ENCODE data around the gene CDON. TPM values are rescaled to one million over a fixed set of nuclear protein-coding genes. Genes with fewer than 3 reads are reported as not detected.
A peak's percentile ranks its signal among the peaks of the same experiment; 100 is the strongest.

The CDON gene
- total and polyA plus RNA-seq, 9 donors = 12.5 to 42.1 (median 23.3) TPM

DNA sequence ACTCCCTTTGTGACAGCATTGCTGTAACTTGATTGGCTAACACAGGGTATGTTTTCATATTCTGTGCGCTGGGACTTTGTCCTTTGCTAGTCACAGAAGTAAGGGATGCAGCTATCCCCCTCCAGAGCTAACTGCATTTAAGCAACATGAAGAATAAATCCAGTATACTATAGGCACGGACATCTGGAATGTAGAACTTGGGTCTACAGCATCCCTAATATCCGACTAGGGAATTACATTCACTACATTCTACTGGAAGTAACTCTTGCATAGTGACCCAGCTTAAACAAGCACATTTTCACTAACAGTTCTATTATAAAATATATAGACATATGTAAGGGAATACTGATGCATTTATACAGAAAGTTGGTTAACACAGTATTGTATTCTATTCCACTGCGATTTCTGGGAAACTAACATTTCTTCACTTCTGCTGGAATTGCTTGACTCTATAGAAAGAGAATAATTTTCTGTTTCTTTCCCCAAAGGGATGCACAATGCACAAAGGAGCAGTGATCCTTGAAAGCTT is 103.7 kb downstream of the CDON start:
- peak; percentile 73 for DNase-seq
- Histone ChIP-seq H3K9me3 (replicated peaks; ENCODE audit: control insufficient read depth, low read depth, low read length) (peaks cover 9% of the 10 kb centered on the region), H3K27ac (ENCODE audit: low read length) (peak overlapping the region; percentile 76), H3K4me1 (ENCODE audit: control insufficient read depth, insufficient read depth, low read length) (peaks cover 19% of the 10 kb centered on the region), H3K27me3 (ENCODE audit: control insufficient read depth, insufficient read depth, low read length) (no peaks in the 10 kb centered on the region), H3K36me3 (ENCODE audit: control insufficient read depth, insufficient read depth, low read length) (peaks cover 33% of the 10 kb centered on the region), H3K4me3 (ENCODE audit: low read length) (no peak overlapping the region)
- WGBS (ENCODE audit: insufficient coverage) = no CpG with 5 or more reads among the region's 4 CpGs

DNA sequence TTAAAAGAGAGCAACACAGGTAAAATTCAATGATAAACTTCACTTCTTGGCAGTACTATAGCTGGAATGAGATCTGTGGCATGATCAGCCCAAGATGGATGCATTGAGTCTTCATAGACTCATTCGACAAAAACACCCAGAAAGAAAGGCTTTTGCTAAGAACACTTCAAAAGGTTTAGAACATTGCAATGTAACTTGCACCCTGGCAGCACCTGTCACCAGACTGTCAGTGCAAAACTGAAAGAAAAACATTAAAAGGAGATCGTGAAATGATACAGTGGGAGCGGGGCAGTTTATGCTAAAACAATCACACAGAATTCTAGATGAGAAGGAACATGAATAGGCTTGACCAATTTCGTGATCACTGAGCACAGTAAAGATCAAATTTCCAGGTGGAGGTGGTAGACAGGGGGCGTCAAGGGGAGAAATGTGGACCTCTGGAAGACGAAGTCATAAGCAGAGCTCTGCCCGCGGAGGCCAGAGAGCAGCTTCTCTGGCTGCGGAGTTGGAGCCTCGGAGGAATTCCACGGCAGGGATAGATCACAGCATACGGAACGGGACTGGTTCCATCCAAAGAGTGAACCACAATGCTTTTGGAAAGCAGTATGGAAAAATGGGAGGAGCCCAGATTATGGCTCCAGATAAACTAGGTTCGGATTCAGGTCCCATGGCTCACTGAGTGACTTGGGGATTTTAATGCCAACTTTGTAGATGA is 104.9 kb downstream of the CDON start:
- H3K4me1 ChIP-seq (ENCODE audit: control insufficient read depth, insufficient read depth, low read length) = peaks cover 27% of the 10 kb centered on the region
- peak; percentile 79 for DNase-seq
- peak overlapping the region; percentile 59 for H3K27ac ChIP-seq (ENCODE audit: low read length)
- no peak overlapping the region for H3K4me3 ChIP-seq (ENCODE audit: low read length)
- peaks cover 33% of the 10 kb centered on the region for H3K36me3 ChIP-seq (ENCODE audit: control insufficient read depth, insufficient read depth, low read length)
- 46% methylated on average over 14 of the region's 14 CpGs for WGBS (ENCODE audit: insufficient coverage)
- H3K9me3 ChIP-seq (replicated peaks; ENCODE audit: control insufficient read depth, low read depth, low read length) = peaks cover 3% of the 10 kb centered on the region
- no peaks in the 10 kb centered on the region for H3K27me3 ChIP-seq (ENCODE audit: control insufficient read depth, insufficient read depth, low read length)

DNA sequence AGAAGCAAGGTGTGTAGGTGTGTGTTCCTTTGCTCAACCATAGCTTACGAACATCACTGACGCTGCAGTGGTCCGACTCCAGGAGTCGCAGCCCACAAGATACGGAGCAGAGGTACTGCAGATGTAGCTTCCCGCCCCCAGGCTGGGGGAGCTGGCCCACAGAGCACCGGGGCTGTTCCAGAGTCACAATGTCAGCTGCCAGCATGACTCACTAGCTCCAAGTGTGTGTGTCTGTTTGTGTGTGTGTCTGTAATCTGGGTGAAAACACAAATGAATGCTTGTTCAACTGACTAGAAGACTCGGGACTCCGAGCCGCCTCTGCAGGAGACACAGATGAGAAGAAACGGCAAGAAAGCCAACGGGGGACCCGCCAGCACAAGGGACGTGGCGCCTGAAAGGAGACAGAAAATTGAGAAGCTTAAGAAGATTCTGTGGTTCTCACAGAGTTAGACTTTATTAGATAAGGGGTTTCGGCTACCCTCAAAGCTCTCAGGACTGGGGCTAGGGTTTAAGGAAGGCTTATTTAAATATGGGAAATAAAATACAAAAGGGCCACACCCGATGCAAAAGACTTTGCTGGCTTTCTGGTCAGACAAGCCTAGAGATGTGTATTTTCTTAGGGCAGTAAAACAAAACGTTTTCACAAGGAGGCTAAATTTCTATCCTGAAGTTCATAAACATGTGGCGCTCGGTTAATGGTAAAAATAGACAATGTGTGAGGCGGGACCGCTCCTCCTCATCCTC is 106.1 kb downstream of the CDON start:
- 63% methylated on average over 15 of the region's 22 CpGs for WGBS (ENCODE audit: insufficient coverage)

DNA sequence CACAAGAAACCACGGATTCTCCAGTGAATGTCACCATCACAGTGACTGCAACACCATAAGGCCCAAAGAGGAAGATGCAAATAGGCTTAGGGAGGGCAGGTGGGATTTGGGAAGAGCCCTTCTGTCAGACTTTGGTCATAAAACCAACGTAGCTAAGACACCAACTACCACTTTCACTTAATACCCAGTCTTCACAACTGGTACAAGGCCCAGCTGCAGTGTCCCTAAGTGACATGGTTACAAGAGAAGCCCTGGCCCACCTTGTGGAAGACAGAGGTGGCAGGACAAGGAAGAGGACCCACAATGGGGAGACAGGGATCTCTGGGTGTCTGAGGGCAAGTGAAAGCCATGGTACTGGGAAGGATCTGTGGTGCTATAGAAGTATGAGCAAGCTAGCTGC is 106.8 kb downstream of the CDON start:
- H3K4me3 ChIP-seq (ENCODE audit: low read length) = no peak overlapping the region
- peaks cover 2% of the 10 kb centered on the region for H3K27me3 ChIP-seq (ENCODE audit: control insufficient read depth, insufficient read depth, low read length)
- H3K27ac ChIP-seq (ENCODE audit: low read length) = no peak overlapping the region
- DNase-seq = no peak
- H3K9me3 ChIP-seq (replicated peaks; ENCODE audit: control insufficient read depth, low read depth, low read length) = no peaks in the 10 kb centered on the region
- H3K36me3 ChIP-seq (ENCODE audit: control insufficient read depth, insufficient read depth, low read length) = peaks cover 22% of the 10 kb centered on the region
- H3K4me1 ChIP-seq (ENCODE audit: control insufficient read depth, insufficient read depth, low read length) = peaks cover 40% of the 10 kb centered on the region
- no CpG with 5 or more reads among the region's 2 CpGs for WGBS (ENCODE audit: insufficient coverage)

More for the DNA sequence above, 106.1 kb downstream of the CDON start:
- Histone ChIP-seq H3K36me3 (ENCODE audit: control insufficient read depth, insufficient read depth, low read length) (peaks cover 29% of the 10 kb centered on the region), H3K27ac (ENCODE audit: low read length) (peak overlapping the region; percentile 2), H3K9me3 (replicated peaks; ENCODE audit: control insufficient read depth, low read depth, low read length) (no peaks in the 10 kb centered on the region), H3K27me3 (ENCODE audit: control insufficient read depth, insufficient read depth, low read length) (peaks cover 2% of the 10 kb centered on the region), H3K4me3 (ENCODE audit: low read length) (no peak overlapping the region), H3K4me1 (ENCODE audit: control insufficient read depth, insufficient read depth, low read length) (peaks cover 35% of the 10 kb centered on the region)
- DNase-seq = peak; percentile 80

DNA sequence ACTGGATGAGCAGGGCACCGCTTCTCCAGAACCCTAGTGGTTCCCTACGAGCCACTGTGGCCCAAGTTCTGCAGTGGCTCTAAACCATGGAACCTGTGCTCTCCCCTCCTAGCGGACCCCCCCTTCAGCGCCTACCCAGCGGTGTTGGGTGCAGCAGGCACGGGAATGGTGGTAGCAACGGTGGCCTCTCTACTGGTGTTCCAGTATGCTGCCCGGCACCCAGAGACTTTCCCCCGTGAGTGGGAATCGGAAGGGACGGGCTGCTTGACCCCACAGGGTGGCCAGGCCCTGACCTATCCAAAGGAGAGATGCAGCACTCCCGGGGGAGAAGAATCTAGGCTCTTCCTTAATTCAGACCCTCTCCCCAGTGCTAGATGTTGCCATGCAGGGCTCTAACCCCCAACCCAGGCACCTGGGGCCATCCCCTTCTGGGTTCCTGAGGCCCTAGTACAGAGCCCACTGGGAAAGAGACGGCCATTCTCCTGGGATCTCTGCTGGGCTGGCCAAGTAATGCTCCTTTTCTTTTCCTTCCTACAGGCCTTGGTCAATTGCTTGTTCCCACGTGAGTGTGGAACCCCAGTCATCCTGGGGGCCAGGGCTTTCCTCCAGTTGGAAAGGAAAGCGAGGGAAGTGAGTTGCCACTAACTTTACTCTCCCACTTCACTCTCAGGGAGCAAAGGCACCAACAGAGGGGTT is 107.6 kb downstream of the CDON start:
- Histone ChIP-seq H3K36me3 (ENCODE audit: control insufficient read depth, insufficient read depth, low read length) (peaks cover 16% of the 10 kb centered on the region), H3K9me3 (replicated peaks; ENCODE audit: control insufficient read depth, low read depth, low read length) (no peaks in the 10 kb centered on the region), H3K4me1 (ENCODE audit: control insufficient read depth, insufficient read depth, low read length) (peaks cover 44% of the 10 kb centered on the region), H3K27me3 (ENCODE audit: control insufficient read depth, insufficient read depth, low read length) (peaks cover 2% of the 10 kb centered on the region), H3K27ac (ENCODE audit: low read length) (no peak overlapping the region), H3K4me3 (ENCODE audit: low read length) (no peak overlapping the region)
- WGBS (ENCODE audit: insufficient coverage) = 95% methylated on average over 14 of the region's 15 CpGs
- no peak for DNase-seq

DNA sequence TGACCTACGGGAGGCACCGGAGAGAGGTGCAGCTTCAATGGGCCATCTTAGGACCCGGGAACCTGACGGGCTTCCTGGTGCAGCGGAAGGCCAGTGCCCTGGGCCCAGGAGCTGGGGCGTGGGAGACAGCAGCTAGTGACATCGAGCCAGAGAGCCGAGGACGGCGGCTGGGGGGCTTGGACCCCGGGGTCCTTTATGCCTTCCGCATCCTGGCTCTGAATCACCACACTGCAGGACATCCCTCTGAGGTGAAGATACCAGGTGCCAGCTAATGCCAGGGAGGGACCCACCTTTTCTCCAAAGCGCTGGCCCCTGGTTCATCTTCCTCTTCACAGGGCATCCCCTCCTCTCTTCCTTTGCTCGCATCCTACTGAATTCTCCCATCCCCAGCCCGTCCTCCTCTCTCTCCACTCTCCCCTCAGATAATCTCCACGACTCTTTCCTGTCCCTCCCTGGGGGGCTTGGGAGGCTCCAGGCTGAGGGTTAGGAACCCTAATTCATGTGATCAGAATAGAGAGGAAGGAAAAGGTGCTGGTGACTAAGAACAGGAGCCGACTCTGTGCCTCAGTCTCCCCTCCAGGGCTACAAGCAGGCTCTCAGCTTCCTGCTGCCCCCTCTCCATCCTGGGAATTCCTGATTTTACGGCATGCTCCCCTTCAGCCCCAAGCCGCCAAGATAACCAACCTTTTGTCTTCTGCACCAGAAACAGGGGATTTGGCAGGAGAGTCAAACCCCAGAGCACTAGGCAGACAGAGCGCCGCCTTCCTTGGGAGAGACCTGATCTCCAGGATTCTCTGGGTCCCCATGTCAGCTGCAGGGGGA is 108.3 kb downstream of the CDON start:
- Histone ChIP-seq H3K36me3 (ENCODE audit: control insufficient read depth, insufficient read depth, low read length) (peaks cover 10% of the 10 kb centered on the region), H3K4me1 (ENCODE audit: control insufficient read depth, insufficient read depth, low read length) (peaks cover 41% of the 10 kb centered on the region), H3K9me3 (replicated peaks; ENCODE audit: control insufficient read depth, low read depth, low read length) (no peaks in the 10 kb centered on the region), H3K27ac (ENCODE audit: low read length) (no peak overlapping the region), H3K27me3 (ENCODE audit: control insufficient read depth, insufficient read depth, low read length) (peaks cover 2% of the 10 kb centered on the region), H3K4me3 (ENCODE audit: low read length) (no peak overlapping the region)
- 92% methylated on average over 18 of the region's 21 CpGs for WGBS (ENCODE audit: insufficient coverage)
- no peak for DNase-seq

DNA sequence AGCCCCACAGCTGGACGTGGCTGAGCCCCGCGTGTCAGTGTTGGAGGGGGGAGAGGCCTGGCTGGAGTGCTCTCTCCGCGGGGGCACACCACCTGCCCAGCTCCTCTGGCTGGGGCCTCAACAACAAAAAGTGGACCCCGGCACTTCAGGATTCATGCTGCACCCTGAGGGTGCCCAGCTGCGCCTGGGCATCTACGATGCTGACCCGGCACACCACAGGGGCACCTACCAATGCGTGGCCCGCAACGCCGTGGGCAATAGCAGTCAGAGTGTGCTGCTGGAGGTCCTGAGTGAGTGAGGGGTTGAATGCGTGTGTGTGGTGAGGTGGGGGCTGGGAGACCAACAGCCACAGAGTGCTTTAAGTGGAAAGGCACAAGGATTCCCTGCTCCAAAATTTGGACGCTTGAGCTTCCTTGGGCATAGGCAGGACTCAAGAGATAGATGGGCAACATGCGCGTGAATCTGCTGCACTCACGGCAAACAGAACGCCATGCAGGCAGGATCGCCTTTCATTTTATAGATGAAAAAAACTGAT is 109.2 kb downstream of the CDON start:
- no peak for DNase-seq
- Histone ChIP-seq H3K4me3 (ENCODE audit: low read length) (no peak overlapping the region), H3K27me3 (ENCODE audit: control insufficient read depth, insufficient read depth, low read length) (peaks cover 2% of the 10 kb centered on the region), H3K36me3 (ENCODE audit: control insufficient read depth, insufficient read depth, low read length) (peaks cover 10% of the 10 kb centered on the region), H3K27ac (ENCODE audit: low read length) (no peak overlapping the region), H3K9me3 (replicated peaks; ENCODE audit: control insufficient read depth, low read depth, low read length) (no peaks in the 10 kb centered on the region), H3K4me1 (ENCODE audit: control insufficient read depth, insufficient read depth, low read length) (peaks cover 41% of the 10 kb centered on the region)
- 68% methylated on average over 19 of the region's 20 CpGs for WGBS (ENCODE audit: insufficient coverage)

DNA sequence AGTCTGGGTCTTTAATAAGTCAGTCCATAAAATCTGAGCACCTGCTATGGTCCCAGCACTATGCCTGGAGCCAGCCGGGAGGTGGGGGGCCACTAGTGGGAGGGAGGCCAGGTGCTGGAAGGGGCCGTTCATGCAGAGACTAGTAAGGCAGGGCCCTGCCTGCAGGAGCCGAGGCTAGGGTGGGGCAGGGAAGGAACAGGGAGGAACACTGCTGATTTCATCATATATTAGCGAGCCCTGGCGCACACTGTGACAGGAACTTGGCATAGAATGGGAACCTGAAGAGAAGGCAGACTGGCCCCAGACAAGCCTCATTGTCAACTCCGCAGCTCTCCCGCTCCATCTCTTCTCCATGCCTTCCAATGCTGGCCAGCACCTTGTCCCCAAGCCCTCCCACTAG is 109.7 kb downstream of the CDON start:
- Histone ChIP-seq H3K36me3 (ENCODE audit: control insufficient read depth, insufficient read depth, low read length) (peaks cover 10% of the 10 kb centered on the region), H3K27ac (ENCODE audit: low read length) (peak overlapping the region; percentile 6), H3K4me1 (ENCODE audit: control insufficient read depth, insufficient read depth, low read length) (peaks cover 38% of the 10 kb centered on the region), H3K4me3 (ENCODE audit: low read length) (no peak overlapping the region), H3K27me3 (ENCODE audit: control insufficient read depth, insufficient read depth, low read length) (peaks cover 2% of the 10 kb centered on the region), H3K9me3 (replicated peaks; ENCODE audit: control insufficient read depth, low read depth, low read length) (no peaks in the 10 kb centered on the region)
- 47% methylated on average over 4 of the region's 7 CpGs for WGBS (ENCODE audit: insufficient coverage)
- no peak for DNase-seq

DNA sequence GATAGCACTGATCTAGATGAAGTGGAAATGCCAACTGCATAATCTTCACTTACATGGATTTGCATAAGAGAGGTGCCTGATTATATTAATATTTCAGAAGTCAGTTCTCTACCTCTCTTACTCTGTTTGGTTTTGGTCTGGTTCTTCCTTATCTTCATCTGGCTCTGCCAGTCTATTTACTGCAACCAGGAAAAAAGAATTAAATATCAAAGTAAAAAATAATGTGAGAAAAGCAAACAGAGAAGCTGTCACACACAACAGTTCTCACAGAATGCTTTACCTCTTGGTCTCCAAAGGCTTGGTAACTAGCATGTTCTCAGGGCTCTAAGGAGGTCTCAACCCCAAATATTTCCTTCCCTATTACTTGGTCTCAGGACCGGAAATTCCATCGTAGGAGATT is 110.1 kb downstream of the CDON start:
- peak overlapping the region; percentile 6 for H3K27ac ChIP-seq (ENCODE audit: low read length)
- WGBS (ENCODE audit: insufficient coverage) = 20% methylated on average over 1 of the region's 2 CpGs

More for the DNA sequence above, 110.1 kb downstream of the CDON start:
- H3K4me3 ChIP-seq (ENCODE audit: low read length) = no peak overlapping the region
- H3K4me1 ChIP-seq (ENCODE audit: control insufficient read depth, insufficient read depth, low read length) = peaks cover 34% of the 10 kb centered on the region
- H3K36me3 ChIP-seq (ENCODE audit: control insufficient read depth, insufficient read depth, low read length) = peaks cover 10% of the 10 kb centered on the region
- H3K9me3 ChIP-seq (replicated peaks; ENCODE audit: control insufficient read depth, low read depth, low read length) = no peaks in the 10 kb centered on the region
- DNase-seq = no peak
- H3K27me3 ChIP-seq (ENCODE audit: control insufficient read depth, insufficient read depth, low read length) = peaks cover 2% of the 10 kb centered on the region
